GM19452 (cell line): ENCODE data around the gene NDST3.

Source experiments
- ATAC-seq: cut with Tn5 transposase; IDR thresholded peaks from one replicate; pipeline ENCODE4 v1.9.1; 2021; ENCODE audit not compliant: unreplicated experiment

NDST3 gene

DNA sequence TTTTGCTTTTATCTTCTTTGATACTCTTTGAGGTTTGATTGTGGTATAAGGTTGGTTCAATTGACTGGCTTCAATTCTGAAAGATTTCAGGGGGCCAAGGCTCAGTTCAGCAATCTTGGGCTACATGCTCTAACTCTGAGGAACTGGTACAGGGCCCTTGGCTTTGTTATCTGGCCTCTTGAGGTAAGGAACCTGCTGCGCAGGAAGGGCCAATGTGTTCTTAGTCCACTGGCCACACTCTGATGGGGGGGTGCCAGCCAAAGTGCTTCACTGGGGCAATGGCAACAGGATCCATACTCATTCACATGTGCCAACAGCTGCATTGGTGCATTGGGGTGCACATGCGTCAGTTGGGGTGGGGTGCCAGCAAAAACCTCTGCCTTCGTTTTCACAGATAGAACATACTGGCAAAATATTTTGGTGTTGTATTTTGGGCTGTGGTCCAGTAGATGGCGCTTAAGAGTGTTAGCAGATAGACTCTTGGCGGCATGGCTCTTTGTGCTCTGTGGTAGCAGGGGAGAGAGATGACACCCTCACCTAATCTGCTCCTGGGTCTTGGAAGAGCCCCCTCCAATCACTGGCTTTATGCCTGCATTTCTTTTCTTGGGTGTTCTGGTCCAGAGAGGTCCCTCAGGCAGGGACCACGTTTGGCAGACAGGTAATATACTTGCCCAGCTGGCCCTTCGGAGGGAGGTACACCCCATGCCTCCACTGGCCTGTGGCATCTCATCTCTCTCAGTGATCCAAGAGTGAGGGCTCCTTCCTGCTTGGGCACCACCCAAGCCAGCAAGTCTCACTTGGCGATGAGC lies 42.9 kb downstream of the NDST3 start:
- ATAC-seq: no peak

GRCh38 chr4:118077767-118078105 lies 43.5 kb downstream of the NDST3 start:
- no peak for ATAC-seq

DNA sequence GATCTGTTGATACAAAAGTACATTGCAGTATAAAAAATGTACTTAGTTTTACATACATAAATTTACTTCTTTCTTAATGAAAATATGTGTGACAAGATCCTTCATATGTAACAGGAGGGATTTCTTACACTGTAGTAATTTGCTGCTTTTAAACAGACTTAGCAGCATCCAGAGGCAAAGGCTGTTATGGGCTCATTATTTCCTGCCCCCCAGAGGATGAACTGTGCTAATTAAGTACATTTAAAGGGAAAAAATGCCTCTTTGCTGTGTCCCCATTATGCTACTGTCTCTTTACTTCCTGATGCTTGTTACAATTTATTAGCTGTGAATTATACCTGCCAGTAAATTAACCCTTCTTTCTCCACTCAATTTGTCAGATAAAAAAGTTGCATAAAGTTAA lies 47.1 kb downstream of the NDST3 start:
- no peak for ATAC-seq

GRCh38 chr4:118082182-118082581 lies 47.9 kb downstream of the NDST3 start:
- ATAC-seq: no peak

- no peak for ATAC-seq
Observed at GRCh38 chr4:118085700-118086099, 51.4 kb downstream of the NDST3 start.

DNA sequence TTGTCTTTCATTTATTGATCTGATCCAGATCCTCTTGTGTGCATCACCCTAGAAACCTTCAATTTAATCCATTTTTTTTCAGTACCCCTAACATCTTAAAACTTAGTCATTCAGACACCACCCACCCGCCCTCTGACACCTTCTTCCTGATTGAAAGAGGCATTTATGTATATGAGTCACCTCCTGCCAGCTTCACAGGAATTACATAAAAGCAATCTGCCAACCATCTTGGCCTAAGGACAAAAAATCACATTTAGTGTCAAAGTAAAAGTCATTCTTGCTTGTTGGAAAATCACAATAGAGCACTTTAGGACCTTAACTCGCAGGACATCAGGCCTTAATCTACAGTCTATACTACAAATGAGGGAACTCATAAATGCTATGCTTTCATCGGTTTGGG lies 52.1 kb downstream of the NDST3 start:
- ATAC-seq: no peak

DNA sequence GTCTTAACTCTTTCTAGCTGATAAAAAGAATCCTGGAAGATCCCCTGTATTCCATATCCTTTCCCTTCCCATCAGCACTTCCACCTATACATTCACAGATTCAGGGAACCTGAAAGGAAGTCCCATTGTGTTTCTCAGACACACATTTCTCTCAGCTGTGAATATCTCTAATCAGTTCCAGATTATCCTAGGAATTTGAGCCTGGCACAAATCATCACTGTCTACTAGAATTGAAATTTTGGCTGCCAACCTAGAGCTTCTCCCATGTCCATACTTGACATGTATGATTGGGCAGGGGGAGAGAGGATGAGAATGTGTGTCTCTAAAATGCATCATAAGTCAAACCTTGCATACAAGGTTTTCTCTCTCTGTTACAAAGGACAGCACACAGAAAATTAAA lies 53.1 kb downstream of the NDST3 start:
- no peak for ATAC-seq

- ATAC-seq: no peak
Observed at GRCh38 chr4:118099106-118099505, 64.8 kb downstream of the NDST3 start.

- ATAC-seq: no peak
Observed at GRCh38 chr4:118102195-118102594, 67.9 kb downstream of the NDST3 start.

- peak; percentile 9 for ATAC-seq
Observed at GRCh38 chr4:118112117-118113046, 78.1 kb downstream of the NDST3 start.

DNA sequence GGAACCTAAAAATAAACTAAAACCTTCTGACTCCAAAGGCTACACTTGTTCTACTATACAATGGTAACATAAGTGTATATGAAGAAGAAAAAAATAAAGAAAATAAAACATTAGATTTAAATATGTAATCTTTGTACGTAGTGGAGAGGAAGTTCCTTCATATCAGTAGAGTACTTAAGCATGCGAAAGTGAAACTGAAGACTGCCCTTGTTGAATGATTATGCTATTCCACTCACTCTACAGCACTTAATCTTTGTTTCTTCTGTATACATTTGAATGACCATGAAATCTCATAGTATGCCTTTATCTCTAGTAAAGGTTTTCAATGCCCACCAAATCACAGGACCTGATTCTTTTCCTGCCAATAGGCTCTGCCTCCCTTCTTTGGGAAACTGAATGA lies 78.9 kb downstream of the NDST3 start:
- ATAC-seq: peak; percentile 85

GRCh38 chr4:118114720-118115119 lies 80.4 kb downstream of the NDST3 start:
- no peak for ATAC-seq

GRCh38 chr4:118120120-118120760 lies 86.0 kb downstream of the NDST3 start:
- no peak for ATAC-seq

DNA sequence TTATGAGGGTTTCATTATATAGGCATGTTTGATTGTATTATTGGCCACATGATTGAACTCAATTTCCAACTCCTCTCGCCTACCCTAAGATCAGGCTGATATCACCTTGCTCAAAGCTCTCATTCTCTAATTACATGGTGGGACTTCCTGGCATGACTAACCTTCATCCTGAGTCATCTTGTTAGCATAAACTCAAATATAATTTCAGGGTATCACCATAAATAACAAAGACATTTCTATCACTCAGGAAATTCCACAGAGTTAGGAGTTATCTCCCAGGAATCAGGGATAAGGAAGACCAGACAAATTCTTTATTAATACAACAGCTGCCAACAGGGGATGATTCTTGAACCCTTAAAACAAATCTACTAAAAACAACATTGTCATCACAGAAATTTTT lies 90.7 kb downstream of the NDST3 start:
- ATAC-seq: no peak

- no peak for ATAC-seq
Observed at GRCh38 chr4:118139241-118139640, 105.0 kb downstream of the NDST3 start.

DNA sequence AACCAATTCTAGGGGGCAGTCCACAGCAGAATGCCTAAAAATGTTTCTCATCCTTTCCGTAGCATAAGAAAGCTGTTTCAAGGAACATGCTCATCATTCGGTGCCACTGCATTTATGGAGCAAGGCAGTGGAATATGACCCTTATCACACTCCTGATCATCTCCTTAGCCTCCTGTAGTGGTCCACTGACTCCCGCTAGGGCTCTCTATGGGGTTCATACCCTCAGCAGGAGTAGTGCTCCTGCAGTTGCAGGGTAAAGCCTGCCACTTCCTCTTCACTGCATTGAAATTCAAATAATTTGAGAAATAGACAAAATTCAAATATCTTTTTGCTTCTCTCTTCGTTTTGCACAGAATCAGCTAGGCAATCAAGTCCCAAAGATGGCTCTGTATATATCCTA lies 107.0 kb downstream of the NDST3 start:
- ATAC-seq: no peak

GRCh38 chr4:118154649-118155048 lies 120.4 kb downstream of the NDST3 start:
- no peak for ATAC-seq

GRCh38 chr4:118155516-118155915 lies 121.2 kb downstream of the NDST3 start:
- no peak for ATAC-seq

DNA sequence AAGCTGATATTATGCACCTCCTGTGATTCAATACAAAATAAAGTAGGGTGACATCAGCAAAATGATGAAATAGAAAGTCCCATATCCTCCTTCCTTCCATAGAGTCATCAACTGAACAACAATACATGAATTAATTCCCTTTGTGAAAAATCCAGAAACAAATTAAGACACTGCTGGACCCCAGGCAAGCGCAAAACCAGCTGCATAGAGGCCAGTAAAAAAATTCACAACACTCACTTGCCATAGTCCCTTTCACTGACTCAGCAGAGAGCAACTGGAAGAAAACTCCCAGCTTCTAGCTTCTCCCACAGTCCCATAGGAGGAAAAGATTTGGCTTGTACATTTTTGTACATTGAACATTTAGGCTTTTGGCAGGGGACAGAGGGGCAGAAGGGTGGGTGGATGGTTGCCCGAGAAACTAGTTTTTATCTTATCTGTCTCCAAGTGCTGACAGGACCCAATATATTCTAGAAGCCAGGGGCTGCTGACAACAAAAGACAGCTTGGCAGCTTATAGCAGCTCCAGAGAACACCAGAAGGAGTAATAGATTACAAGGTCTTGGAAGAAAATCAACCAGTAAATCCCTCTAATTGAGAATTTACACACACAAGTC lies 124.6 kb downstream of the NDST3 start:
- no peak for ATAC-seq

GRCh38 chr4:118167306-118167705 lies 133.0 kb downstream of the NDST3 start:
- no peak for ATAC-seq

- ATAC-seq: no peak
Observed at GRCh38 chr4:118171381-118171780, 137.1 kb downstream of the NDST3 start.
